SH-SY5Y (cell line): ENCODE data around the gene INSC.

Source experiments
- GATA2 ChIP-seq: IDR thresholded peaks from 2 replicates; pipeline ENCODE4 v1.6.1; 2011; ENCODE audit warnings: mild to moderate bottlenecking, low read depth, low read length
- GATA3 ChIP-seq: IDR thresholded peaks from 2 replicates; pipeline ENCODE4 v1.6.1; 2011; ENCODE audit warnings: low read depth, mild to moderate bottlenecking, low read length, moderate library complexity

INSC gene

DNA sequence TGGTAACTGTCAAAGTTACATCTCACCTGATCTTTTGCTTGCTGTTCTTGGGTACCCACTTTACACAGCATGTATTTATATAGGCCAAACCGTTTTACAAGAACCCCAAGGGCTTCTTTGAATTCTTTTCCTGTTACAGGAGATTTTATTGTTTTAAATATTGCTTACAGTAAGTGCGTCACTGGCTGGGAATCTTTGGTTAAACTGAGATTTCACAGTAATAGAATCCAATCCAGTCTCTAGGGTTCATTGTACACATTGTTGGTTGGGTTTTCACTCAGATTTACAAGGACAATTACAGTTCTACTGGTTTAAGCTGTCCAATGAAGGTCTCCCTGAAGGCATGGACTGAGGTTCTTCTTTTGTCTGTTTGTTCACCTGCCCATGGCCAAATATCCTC lies 171.7 kb downstream of the INSC start:
- TF ChIP-seq GATA2 (no peak), GATA3 (no peak)

GRCh38 chr11:15288863-15289262 lies 174.1 kb downstream of the INSC start:
- TF ChIP-seq GATA2 (no peak), GATA3 (no peak)

- no peak for TF ChIP-seq GATA3
- no peak for TF ChIP-seq GATA2
Measured at GRCh38 chr11:15289723-15290122, 175.0 kb downstream of the INSC start.

DNA sequence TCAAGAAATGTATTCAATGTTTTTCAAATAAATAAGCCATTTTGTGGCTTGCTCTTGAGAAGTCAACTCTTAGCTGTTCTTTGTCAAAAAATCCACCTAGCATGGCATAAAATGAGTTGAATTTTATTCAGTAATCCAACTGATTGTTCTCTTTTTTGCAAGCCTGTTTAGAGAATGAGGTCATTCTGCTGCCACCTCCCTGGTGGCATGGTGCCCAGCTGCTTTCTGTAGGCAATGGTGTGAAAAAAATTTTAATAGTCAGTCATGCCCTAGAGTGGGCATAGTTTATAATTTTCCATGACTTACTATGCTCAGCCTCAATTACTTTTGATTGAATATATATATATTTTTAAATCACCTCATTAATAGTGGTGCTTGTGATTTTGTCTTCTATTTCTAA lies 177.2 kb downstream of the INSC start:
- TF ChIP-seq GATA2 (no peak), GATA3 (no peak)

DNA sequence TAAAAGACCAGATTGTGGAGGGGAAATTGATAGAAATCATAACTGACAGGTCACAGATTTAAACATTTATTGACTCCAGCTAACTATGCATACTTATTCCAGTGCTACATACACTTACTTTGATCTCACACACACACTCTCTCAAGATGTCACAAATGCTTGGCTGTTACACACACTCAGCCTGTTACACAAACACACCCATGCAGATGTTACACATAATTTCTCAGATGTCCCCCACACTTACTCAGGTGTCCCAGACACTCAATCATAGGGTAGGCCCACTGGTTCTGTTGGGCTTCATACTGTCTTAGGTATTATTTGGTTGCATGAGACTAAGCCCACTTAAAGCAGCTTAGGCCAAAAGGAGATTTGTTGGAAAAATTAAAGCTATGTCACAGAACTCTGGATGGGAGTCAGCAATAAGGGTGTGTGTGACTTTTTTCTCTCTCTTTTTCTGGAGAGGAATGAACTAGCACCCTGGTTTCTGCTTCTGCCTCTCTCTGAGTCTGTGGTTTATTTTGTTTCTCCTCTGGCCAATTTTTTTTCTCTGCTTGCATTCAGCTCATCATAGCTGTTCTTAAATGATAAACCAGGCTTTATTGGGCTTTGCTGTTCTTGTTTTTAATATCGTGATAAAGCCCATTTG lies 179.4 kb downstream of the INSC start:
- TF ChIP-seq GATA2 (no peak), GATA3 (no peak)

DNA sequence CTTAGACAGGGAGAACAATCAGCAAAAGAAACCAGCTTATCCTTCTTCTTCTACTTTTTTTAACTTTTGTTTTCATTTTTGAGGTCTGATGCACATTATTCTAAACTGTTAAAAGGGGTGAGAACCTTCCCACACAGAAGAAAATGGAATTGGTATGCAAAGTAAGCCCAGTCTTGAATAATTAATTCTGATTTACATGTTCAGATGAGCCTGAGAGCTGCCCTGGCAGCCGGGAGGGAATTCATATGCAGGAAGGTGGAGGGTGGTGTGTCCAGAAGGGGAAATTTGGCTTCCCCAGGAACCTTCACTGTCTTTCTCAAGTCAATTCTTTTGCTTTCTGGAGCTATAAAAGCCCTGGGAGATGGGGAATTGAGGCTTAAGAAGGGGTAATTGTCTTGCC lies 181.0 kb downstream of the INSC start:
- TF ChIP-seq GATA2, result no peak
- TF ChIP-seq GATA3, result no peak
